ENCODE measurements around the gene OSBPL10. TPM values are rescaled to one million over a fixed set of nuclear protein-coding genes. Genes with fewer than 3 reads are reported as not detected.

OSBPL10 gene
- total and polyA plus RNA-seq, 2 of the 8 experiments (the other 6 are each of a cell fraction or from before 2014, with no cell fraction given) = 26.2 to 86.7 TPM

- POLR2A ChIA-PET (ENCODE audit: partially characterized antibody) = interaction anchor here (0.8 kb wide), 1 partner anchor 15 kb away, joined by 3 read pairs; no protein-coding TSS in a partner anchor
- H3K9ac ChIP-seq (replicated peaks in 1 of 4; ENCODE audit: extremely low read depth in 1 of 4, low read depth in 3 of 4, low read length in 3 of 4) = no peak overlapping the region
- no peaks in the 10 kb centered on the region for H3K9me3 ChIP-seq (ENCODE audit: insufficient read depth in 2 of 2, low read depth in 1 of 2, low read length in 1 of 2)
- peaks cover 0 to 7% (median 0%) of the 10 kb centered on the region in 4 experiments; a peak in 4 of 8 replicates for H3K36me3 ChIP-seq (ENCODE audit: control insufficient read depth in 2 of 4, insufficient read depth in 4 of 4, low read length in 3 of 4)
- no peak overlapping the region for H2BK20ac ChIP-seq (ENCODE audit: low read length)
- no peak overlapping the region for H2BK120ac ChIP-seq (replicated peaks; ENCODE audit: low read depth, low read length)
- peaks cover 2 to 11% of the 10 kb centered on the region in 2 experiments for H4K20me1 ChIP-seq (replicated peaks in 1 of 2; ENCODE audit: control insufficient read depth in 1 of 2, insufficient read depth in 2 of 2, low read length in 2 of 2)
- H3K79me2 ChIP-seq (ENCODE audit: control insufficient read depth in 1 of 2, insufficient read depth in 2 of 2, low read length in 2 of 2) = peaks cover 4 to 57% of the 10 kb centered on the region in 2 experiments; a peak in 3 of 4 replicates
- H3K23me2 ChIP-seq (ENCODE audit: low read depth, low read length) = peaks cover 3% of the 10 kb centered on the region; the same call in 1 of the 2 replicates
- no peak overlapping the region for H2BK15ac ChIP-seq (ENCODE audit: low read length)
- H3K4ac ChIP-seq (replicated peaks; ENCODE audit: insufficient read length, low read depth, low read length) = no peak overlapping the region
- no peak overlapping the region for H2BK12ac ChIP-seq (ENCODE audit: low read depth, low read length)
- H2AFZ ChIP-seq (ENCODE audit: low read length) = no peak overlapping the region
- H3K18ac ChIP-seq (ENCODE audit: extremely low read depth, low read length) = no peak overlapping the region
- H3K4me3 ChIP-seq (ENCODE audit: extremely low read depth in 1 of 4, insufficient read depth in 2 of 4, low read depth in 3 of 4, low read length in 4 of 4) = no peak overlapping the region
- no peak overlapping the region for H3K56ac ChIP-seq (replicated peaks; ENCODE audit: insufficient read length, low read depth, low read length)
- no peak overlapping the region for H3K4me2 ChIP-seq (ENCODE audit: insufficient read depth in 1 of 2, low read depth in 2 of 2, low read length in 2 of 2)
- H3K79me1 ChIP-seq (ENCODE audit: low read depth, low read length) = peaks cover 11% of the 10 kb centered on the region
- no peak overlapping the region for H4K8ac ChIP-seq (ENCODE audit: extremely low read depth, insufficient read depth, low read length)
- no peak overlapping the region for H3K27ac ChIP-seq (ENCODE audit: low read depth, low read length)
- H3K27me3 ChIP-seq (replicated peaks in 1 of 4; ENCODE audit: control insufficient read depth in 3 of 4, extremely low read depth in 1 of 4, insufficient read depth in 3 of 4, low read length in 3 of 4) = no peaks in the 10 kb centered on the region
- TF ChIP-seq KDM1A (IDR thresholded peaks at IDR 0.05; ENCODE audit: borderline replicate concordance, low read length) (peak; percentile 84; the same call in 1 of the 2 replicates), CHD1 (IDR thresholded peaks at IDR 0.05; ENCODE audit: low read depth, low read length) (no peak), PHF8 (conservative IDR thresholded peaks at IDR 0.05; ENCODE audit: low read depth, low read length) (no peak)
- no peak overlapping the region for H2BK5ac ChIP-seq (ENCODE audit: low read depth, low read length)
- peaks cover 0 to 12% (median 10%) of the 10 kb centered on the region in 4 experiments; a peak in 5 of 7 replicates for H3K4me1 ChIP-seq (replicated peaks in 1 of 4; ENCODE audit: control insufficient read depth in 3 of 4, insufficient read depth in 4 of 4, low read length in 3 of 4)
- FAIRE-seq = no peak
- DNase-seq (ENCODE audit: low read depth in 1 of 2, low spot score in 2 of 2) = no peak
- H4K5ac ChIP-seq (ENCODE audit: insufficient read length, low read depth, low read length) = no peak overlapping the region
- no peak overlapping the region for H3K14ac ChIP-seq (ENCODE audit: insufficient read length)
- WGBS, 2 experiments (ENCODE audit: extremely low coverage in 1 of 2, insufficient coverage in 1 of 2, insufficient read length in 1 of 2, insufficient replicate concordance in 2 of 2, low coverage in 1 of 2, low lambda C conversion rate in 2 of 2, missing lambda C conversion rate in 1 of 2) = 86% methylated on average over 4 of the region's 4 CpGs; no CpG with 5 or more reads in 1 of the 2 experiments
- CTCF ChIA-PET (ENCODE audit: partially characterized antibody) = interaction anchor here (1.3 to 2.4 kb wide), 3 partner anchors 9 to 273 kb away, joined by 3 to 7 read pairs (median 5); no protein-coding TSS in a partner anchor
- H4K91ac ChIP-seq (replicated peaks; ENCODE audit: insufficient read length, low read length) = no peak overlapping the region
- H2AK5ac ChIP-seq (ENCODE audit: low read depth, low read length) = no peak overlapping the region
- no peak overlapping the region for H3K23ac ChIP-seq (ENCODE audit: insufficient read length)
Observed at GRCh38 chr3:31880482-31881078, 100.5 kb downstream of the OSBPL10 start.
